Activated naive CD8-positive, alpha-beta T cell treated with anti-CD3 and anti-CD28 coated beads, Interleukin-2, amount 50 U/mL, for 16 hours (primary cell): Measurements from ENCODE around the gene IL25.
"Not testable (repeated sequence)": the region's sequence is repeated elsewhere in the genome, so short reads cannot be mapped to it uniquely, and the experiment has no call there.

Experiments used
- DNase-seq: peaks from one replicate; pipeline ENCODE4 v3.0.0-alpha.2; 2020; ENCODE audit warnings: low read depth, low spot score

The IL25 gene

DNA sequence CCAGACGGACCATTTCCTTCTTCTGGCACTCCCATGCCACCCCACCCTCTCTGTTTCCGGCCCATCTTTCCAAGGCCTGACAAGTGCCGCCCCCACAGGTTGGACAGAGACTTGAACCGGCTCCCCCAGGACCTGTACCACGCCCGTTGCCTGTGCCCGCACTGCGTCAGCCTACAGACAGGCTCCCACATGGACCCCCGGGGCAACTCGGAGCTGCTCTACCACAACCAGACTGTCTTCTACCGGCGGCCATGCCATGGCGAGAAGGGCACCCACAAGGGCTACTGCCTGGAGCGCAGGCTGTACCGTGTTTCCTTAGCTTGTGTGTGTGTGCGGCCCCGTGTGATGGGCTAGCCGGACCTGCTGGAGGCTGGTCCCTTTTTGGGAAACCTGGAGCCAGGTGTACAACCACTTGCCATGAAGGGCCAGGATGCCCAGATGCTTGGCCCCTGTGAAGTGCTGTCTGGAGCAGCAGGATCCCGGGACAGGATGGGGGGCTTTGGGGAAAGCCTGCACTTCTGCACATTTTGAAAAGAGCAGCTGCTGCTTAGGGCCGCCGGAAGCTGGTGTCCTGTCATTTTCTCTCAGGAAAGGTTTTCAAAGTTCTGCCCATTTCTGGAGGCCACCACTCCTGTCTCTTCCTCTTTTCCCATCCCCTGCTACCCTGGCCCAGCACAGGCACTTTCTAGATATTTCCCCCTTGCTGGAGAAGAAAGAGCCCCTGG, 3.1 kb downstream of the IL25 start:
- no peak for DNase-seq

DNA sequence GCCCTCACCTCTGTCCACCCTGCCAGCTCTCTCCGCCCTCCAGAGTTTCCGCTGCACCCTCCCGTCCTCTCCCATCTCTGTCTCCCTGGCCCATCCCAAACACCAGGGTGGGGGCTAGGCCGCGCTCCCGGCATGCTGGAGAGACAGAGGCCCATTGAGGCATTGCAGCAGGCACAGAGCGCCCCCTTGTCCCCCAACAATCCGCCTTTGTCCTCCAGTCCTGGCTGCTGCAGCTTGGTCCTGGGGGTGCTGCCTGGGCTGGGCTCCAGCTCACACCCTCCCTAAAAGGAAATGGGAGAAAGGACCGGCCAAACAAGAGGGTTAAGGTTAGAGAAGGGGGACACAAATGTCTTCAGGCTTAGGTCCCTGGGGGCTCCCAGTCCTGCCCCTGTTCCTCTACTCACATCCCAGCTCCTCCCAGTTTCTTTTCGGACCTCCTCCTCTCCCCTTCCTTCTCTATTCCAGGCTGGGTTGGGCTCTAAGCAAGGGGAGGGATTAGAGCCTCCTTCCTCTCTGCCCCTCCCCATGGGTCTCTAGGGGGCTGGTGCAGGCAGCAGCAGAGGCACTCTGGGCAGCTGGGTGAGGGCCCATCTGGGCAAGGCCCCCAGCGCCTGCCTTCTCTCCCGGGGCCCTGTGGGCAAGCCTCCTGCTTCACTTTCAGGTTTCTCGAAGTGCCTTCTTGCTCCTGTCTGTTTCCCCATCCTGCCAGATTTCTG, 4.0 kb downstream of the IL25 start, which contains the start of gene CMTM5:
Gene CMTM5 (plus strand): TSS at position 565 of the 716 bp plus-strand sequence. CDS start 206 bp downstream, outside the sequence.
- DNase-seq, result no peak

DNA sequence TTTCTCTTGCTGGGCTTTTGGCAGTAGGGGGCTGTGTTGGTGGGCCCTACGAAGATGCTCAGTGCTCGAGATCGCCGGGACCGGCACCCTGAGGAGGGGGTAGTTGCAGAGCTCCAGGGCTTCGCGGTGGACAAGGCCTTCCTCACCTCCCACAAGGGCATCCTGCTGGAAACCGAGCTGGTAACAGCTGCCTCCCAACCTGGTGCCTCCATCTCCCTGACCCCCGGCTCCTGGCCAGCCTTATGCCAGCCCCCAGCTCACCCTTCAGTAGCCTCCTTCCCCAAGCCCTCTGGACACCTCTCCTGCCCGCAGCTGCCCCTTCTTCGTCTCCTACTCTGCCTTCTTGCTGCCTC, 4.6 kb downstream of the IL25 start:
- no peak for DNase-seq

DNA sequence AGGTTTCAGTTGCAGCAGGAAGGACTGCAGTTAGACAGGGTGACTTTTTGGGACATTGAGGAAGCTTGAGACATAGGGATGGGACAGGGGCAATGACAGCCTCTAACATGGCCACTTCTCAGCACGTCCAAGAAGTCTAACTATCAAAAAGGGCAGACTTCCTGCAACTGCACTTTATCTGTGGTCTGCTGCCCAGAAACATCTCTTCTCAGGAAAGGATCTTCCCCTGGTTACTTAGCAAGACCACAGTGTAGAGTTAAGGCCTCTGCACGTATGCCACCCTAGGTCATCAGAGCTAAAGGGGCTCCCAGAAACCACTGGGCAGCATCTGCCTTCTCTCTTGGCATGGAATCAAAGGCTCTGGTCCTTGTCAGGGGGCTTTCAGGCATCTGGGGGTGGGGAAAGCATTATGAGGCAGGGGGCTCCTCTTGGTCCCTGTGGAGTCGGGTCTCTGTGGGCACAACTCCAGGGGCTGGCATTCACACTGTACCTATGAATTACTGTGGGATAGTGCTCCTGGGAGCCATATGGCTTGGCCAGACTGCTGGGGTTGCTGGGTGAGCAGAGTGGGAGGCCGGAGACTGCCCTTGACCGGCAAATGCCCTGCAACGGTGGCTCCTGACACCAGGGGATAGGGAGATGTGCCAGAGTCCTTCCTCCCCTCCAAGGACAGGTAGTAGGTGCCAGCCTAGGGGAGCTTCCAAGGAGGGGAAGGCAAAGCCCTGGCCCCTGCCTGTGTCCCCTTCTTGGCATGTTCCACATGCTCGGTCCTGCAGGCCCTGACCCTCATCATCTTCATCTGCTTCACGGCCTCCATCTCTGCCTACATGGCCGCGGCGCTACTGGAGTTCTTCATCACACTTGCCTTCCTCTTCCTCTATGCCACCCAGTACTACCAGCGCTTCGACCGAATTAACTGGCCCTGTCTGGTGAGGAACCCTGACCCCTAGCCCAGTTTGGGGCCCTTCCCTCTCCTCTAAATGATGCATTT, 5.3 kb downstream of the IL25 start:
- DNase-seq, result no peak

DNA sequence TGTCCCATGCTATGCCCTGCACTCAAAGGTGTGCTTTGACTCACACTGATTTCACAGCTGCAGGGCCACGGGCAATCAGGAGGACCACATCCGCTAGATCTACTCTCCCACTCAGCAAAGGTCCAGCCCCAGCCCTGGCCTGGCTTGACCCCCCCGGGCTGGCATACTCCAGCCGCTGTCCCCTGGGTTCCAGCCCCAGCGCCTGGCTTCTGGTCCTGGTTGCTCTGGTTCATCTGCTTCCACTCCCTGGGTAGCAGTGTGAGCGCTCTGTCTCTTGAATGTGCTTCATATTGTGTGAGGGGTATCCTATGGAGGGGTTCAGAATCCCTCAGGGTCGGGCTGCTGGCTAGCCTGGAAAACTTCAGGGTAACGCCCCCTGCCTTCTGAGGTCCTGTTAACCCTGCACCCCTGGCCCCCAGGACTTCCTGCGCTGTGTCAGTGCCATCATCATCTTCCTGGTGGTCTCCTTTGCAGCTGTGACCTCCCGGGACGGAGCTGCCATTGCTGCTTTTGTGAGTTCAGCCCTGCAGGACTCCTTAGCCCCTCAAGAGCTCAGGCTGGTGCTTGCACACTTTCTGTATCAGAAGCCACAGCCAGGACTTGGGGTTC, 6.1 kb downstream of the IL25 start:
- DNase-seq, result no peak

DNA sequence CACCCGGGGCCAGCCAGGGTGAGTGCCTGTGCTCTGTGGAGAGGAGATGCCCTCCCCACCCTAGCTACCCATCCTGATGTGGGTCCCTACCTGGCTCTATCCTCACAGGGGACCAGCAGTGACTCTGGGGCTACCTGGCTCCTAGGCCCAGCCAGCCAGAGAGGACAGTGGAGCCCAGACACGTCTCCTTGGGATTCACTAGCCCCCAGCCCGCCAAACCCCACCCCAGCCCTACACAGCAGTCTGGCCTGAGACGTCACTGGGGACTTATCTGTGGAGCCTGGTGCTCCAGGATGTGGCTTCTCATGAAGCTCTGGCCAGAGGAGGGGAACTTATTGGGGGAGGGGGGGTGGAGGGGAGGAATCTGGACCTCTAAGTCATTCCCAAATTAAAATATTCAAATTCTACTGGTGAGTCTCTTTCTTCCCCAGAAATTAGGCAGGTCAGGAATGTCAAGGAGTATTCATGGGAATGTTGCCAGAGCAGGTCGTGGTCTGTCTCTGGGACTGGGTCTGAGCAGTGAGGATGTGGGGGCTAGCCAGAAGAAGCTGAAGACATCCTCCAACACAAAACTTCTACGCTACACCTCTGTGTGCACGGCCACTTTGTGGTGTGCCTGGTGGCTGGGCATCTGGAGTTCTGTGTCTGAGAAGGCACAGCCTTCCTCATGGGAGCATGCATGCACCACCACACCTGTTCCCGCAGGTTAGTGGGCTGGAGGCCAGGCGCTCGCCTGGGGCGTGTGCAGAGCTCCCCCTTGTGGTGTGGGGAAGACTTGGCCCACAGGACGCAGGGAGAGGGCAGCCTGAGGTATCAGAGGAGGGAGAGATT, 7.0 kb downstream of the IL25 start:
- DNase-seq, result peak; percentile 32

DNA sequence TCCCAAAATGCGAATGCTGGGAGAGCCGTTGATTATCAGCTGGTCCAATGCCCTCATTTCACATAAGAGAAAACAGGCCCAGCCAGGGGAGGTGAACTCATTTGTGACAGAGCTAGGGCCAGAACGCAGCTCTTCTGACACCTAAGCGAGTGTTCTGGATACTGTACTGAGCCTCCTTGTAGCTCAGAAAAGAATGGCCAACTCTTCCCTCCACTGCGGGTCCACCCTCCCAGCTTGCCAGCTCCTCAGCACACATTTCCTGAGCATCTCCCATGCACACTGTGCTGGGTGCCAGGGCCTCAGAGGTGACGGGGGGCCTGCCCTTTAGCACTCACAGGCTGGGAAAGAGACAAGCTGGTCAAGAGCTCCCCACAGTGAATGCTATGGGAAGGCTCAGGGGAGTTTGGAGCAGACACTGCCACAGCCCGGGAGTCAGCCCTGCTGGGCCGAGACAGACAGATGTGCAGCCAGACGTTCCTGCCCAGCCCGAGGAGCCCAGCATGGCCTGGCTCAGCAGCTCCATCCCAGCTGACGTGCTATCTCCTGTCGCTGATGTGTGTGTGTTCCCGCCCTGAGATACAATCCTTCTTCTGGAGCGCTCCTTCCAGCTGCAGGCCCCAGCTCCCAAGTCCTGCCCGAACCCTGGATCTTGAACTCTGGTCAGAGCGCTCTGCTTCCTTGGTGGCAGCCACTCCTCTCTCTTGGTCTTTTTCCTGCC, 7.7 kb downstream of the IL25 start:
- DNase-seq, result no peak

DNA sequence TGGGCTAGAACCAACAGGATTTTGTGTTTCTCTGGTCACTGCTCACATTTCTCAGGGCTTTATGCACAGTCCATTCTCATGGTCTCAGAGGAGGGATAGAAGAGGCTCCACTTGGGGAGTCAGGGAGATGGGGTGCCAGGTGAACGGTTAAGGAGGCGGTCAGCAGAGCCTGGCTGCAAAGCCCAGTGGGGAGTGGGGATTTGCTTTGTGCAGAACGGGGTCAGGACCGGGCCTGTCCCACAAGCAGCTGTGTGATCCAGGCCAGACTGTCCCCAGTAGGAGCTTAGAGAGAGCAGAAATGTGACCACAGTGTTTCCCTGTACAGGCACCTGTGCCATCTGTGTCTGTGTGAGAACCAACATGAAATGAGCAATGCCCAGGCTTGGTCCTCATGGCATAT, 8.4 kb downstream of the IL25 start:
- no peak for DNase-seq

DNA sequence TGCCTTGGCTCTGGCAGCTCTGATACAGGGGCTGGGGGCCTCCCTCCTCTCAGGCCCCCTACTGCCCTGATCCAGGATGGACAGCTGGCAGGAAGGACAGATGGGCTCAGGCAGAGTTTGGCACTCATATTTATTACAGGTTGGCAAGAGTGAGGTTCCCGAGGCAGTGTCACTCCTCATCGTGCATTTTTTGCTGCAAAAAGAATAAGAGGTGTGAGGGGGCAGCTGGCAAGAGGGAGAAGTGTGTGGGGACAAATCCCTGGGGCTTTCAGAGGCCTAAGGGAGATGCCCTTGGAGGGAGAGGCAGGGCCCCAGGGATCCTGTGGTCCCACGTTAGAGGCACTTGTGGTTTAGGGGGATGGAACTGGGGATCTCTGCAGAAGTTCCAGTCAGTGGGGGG, 9.3 kb downstream of the IL25 start:
- no peak for DNase-seq

DNA sequence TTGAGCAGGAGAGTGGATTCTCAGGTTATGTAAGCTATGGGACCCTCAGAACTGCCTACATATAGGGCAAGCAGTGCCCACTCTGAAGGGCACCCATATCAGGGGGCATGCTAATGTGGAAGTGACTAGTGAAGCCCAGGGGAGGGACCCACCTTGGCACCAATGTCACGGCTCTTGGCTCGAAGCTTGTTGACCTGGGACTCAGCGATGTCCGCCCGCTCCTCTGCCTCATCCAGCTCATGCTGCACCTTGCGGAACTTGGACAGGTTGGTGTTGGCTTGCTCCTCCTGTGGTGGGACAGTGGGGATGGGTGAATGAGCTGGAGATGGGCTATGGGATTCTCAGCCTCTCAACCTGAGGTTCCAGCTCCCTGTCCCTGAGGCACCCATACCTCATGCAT, 9.7 kb downstream of the IL25 start:
- no peak for DNase-seq

DNA sequence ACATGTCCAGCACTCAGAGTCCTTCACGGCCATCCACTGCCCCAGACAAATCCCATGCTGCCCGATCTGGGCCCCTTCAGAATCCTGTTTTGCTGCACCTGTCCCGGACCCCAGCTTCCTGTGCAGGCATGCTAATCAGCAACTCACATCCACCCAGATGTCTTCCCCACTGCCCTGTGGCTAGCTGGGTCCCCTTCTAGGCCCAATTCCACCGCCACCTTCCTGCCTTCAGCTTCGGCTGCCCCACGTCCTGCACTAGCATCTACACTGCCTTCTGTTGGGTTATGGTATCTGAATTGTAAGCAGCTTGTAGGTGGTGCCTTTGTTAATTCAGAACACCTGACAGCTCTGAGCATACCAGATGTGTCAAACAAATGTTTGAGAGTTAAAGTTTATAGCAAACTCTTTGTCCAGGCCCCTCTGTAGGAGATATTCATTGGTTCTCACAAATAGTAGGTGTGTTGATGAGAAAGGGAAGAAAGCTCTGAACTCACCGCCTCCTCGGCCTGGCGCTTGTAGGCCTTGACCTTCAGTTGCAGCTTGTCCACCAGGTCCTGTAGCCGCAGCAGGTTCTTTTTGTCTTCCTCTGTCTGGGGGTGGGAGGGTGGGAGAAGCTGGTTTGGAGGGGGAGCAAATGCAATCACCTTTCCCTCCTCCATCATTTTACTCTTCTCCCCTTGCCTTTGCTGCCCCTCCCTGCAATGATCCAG, 10.3 kb downstream of the IL25 start:
- no peak for DNase-seq

DNA sequence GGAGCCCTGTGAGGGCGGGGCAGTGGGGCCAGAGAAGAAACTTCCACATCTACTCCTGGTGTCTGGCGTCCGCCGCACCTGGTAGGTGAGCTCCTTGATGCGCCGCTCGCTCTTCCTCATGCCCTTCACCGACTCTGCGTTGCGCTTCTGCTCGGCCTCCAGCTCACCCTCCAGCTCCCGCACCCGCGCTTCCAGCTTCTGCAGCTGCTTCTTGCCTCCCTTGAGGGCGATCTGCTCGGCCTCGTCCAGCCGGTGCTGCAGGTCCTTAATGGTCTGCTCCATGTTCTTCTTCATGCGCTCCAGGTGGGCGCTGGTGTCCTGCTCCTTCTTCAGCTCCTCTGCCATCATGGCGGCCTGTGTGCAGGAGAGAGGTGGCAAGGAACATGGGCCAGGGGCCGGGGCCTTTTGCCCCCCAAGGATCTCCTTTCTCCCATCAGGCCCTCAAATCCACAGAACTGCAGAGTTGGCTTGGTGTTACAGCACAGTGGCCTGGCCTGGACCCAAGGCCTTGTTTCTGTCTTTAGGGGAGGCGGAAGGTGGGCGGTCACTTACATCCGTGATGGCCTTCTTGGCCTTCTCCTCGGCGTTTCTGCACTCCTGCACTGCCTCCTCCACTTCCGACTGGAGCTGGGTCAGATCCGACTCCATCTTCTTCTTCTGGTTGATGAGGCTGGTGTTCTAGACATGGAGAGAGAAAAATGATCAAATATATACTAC, 11.9 kb downstream of the IL25 start:
- DNase-seq, result no peak

DNA sequence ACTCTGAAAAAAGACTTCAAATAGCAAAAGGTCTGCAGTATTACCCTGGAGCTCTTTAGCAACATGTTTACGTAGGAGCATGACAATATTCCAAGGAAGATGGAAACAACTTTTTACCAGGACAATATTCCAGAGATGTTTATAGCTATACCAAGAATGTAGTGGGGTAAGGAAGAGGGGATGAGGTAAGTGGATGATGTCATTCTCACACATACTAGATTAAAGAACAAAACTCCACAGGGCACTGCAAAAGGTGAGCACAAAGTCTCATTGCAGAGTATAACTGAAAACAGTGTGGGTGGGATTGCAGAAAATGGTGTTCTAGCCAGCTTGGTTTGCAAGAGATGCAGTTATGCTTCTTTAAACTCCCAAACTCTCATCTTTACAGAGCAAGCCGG, 12.6 kb downstream of the IL25 start:
- DNase-seq, result no peak

DNA sequence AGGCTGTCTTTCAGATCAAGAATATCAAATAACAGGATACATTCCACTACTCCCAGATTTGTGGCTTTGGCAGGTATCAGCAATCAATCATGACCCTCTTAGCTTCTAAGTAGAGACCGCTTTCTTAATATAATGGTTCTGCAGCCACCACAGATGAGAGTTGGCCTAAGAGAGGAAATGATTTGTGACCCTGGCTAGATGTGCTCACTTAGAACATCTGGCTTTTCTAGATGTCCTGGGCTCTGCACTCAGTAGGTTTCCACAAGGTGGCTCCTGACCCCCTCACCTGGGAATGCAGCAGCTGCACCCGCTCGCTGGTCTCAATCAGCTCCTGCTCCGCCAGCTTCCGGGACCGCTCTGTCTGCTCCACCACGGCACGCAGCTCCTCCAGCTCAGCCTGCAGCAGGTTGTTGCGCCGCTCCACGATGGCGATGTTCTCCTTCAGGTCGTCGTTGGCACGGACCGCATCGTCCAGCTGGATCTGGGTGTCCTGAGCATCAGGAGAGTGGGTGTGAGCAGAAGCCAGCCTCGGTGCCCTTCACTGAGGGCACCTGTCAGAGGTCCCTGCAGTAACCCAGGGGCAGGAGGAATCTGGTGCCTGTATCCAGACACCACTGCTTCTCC, 13.1 kb downstream of the IL25 start:
- DNase-seq, result no peak

DNA sequence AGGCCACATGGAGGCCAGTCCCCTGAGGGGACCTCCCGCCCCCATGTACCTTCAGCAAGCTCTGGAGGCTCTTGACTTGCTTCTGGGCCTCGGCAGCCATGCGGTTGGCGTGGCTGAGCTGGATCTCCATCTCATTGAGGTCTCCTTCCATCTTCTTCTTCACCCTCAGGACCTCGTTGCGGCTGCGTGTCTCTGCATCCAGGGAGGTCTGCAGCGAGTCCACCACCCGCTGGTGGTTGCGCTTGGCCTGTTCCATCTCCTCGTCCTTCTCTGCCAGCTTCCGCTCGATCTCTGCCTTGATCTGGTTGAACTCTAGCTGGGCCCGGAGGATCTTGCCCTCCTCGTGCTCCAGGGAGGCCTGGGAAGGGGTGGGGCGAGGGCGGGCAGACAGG, 13.7 kb downstream of the IL25 start:
- DNase-seq, result not testable (repeated sequence)

DNA sequence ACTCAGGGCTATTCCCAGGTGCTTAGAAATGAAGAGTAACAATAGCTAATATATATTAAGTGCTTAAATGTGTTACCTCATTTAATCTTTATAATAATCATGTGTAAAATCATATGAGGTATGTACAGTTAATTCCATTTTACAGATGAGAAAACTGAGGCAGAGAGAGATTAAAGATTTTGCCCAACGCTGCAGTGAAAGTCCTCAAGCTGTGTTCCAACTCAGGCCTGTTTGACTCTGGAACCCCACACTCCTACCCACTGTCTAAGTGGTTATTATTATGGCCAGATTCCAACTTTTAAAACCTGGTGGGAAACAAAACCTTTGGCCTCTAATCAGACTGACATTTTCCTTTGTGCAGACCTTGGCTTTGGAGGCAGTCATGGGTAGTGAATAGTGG, 14.4 kb downstream of the IL25 start:
- DNase-seq, result no peak

DNA sequence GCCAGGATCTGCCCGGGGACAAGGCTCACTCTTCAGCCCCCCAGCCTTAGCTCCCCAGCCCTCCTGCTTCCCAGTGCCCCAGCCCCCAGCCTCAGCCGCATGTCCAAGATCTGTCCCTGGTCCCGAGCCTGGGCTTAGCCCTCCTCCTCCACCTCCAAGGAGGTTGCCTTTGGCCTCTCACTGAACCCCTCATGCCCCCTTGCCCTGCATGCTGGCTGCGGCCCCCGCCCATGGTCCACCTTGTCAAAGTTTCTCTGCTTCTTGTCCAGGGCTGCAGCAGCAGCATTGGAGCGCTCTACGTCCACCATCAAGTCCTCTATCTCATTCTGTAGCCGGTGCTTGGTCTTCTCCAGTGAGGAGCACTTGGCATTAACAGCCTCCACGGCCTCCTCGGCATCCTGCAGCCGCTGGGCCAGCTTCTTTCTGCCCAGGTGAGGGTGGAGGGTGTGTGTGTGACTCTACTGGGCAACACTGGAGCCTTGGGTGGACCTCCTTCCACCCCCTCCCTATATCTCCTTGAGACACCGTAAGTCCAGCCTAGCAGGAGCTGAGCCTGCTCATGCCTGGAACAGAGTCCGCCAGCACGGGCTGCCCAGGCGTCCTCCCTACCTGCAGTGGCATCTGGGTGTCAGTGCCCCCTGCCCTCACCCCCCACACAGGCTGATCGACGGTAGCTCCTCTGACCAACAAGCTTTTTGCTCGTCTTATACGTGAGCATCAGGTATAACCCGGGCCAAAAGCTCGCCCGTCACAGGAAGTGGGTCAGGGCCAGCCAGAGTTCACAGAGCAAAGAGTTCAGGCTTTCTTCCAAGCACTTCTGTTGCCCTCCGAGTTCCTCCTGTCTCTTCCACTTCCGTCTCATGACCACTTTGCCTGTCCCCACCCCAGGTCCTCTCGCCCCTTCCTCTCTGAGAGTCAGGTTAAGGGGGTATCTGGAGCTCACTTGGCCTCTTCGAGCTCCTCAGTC, 15.6 kb downstream of the IL25 start:
- DNase-seq, result no peak
